ENCODE measurements around the gene HIPK3. TPM values are rescaled to one million over a fixed set of nuclear protein-coding genes. Genes with fewer than 3 reads are reported as not detected.

Gene HIPK3
- polyA plus RNA-seq, 1 donor, result 40.8 TPM

DNA sequence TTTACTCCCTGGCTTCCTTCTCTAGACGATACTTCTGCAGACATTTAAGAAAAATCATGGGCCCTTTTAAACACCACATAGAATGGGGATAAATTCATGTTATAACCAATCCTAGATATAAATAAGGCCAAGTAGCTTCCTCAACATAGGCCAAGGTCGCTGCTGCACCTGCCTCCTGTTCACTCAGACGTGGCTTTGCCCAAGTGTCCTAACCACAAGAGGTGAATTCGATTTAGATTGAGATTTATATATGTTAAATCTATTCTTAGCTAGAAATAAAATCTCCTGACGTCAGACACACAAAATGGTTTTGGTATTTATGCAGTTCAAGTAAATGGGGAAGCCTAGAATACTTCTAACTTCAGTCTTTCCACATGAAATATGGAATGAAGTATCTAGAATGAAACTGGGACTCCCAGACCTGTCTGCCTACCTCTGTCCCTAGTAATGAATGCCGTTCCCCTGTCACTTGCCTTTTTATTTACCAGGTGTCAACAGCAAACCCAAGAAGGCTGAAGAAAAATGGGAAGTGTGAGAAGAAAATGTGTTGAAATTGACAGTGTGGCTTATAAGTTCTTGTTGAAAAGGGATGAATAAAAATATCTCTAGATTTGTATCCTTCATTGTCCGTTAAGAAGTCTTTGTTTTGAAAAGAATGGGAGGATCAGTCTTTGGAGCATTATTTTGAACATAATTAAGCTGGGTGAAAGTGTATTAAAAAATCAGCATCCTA, 131.8 kb downstream of the HIPK3 start:
- H3K9me3 ChIP-seq (ENCODE audit: control insufficient read depth, low read depth, low read length), result no peaks in the 10 kb centered on the region
- H3K4me3 ChIP-seq (ENCODE audit: low read length), result no peak overlapping the region
- H3K27ac ChIP-seq (ENCODE audit: low read length), result no peak overlapping the region
- H3K4me1 ChIP-seq (ENCODE audit: control insufficient read depth, insufficient read depth, low read length), result no peaks in the 10 kb centered on the region
- DNase-seq, result no peak
- H3K36me3 ChIP-seq (ENCODE audit: control insufficient read depth, insufficient read depth, low read length), result no peaks in the 10 kb centered on the region
- no peaks in the 10 kb centered on the region for H3K27me3 ChIP-seq (ENCODE audit: control insufficient read depth, insufficient read depth, low read length)
- 85% methylated on average over 4 of the region's 7 CpGs for WGBS (ENCODE audit: insufficient coverage, low lambda C conversion rate)

GRCh38 chr11:33389635-33390034, 132.5 kb downstream of the HIPK3 start:
- WGBS (ENCODE audit: insufficient coverage, low lambda C conversion rate), result 100% methylated on average over 1 of the region's 4 CpGs
- no peaks in the 10 kb centered on the region for H3K27me3 ChIP-seq (ENCODE audit: control insufficient read depth, insufficient read depth, low read length)
- no peak for DNase-seq
- H3K4me3 ChIP-seq (ENCODE audit: low read length), result no peak overlapping the region
- no peak overlapping the region for H3K27ac ChIP-seq (ENCODE audit: low read length)
- H3K4me1 ChIP-seq (ENCODE audit: control insufficient read depth, insufficient read depth, low read length), result no peaks in the 10 kb centered on the region
- H3K36me3 ChIP-seq (ENCODE audit: control insufficient read depth, insufficient read depth, low read length), result no peaks in the 10 kb centered on the region
- no peaks in the 10 kb centered on the region for H3K9me3 ChIP-seq (ENCODE audit: control insufficient read depth, low read depth, low read length)

GRCh38 chr11:33390944-33391892, 134.0 kb downstream of the HIPK3 start:
- no peak overlapping the region for H3K4me3 ChIP-seq (ENCODE audit: low read length)
- no peaks in the 10 kb centered on the region for H3K27me3 ChIP-seq (ENCODE audit: control insufficient read depth, insufficient read depth, low read length)
- DNase-seq, result no peak
- 75% methylated on average over 1 of the region's 13 CpGs for WGBS (ENCODE audit: insufficient coverage, low lambda C conversion rate)
- H3K4me1 ChIP-seq (ENCODE audit: control insufficient read depth, insufficient read depth, low read length), result no peaks in the 10 kb centered on the region
- H3K36me3 ChIP-seq (ENCODE audit: control insufficient read depth, insufficient read depth, low read length), result no peaks in the 10 kb centered on the region
- H3K27ac ChIP-seq (ENCODE audit: low read length), result no peak overlapping the region
- H3K9me3 ChIP-seq (ENCODE audit: control insufficient read depth, low read depth, low read length), result no peaks in the 10 kb centered on the region

GRCh38 chr11:33391893-33392251, 134.7 kb downstream of the HIPK3 start:
- no CpG with 5 or more reads among the region's 2 CpGs for WGBS (ENCODE audit: insufficient coverage, low lambda C conversion rate)
- Histone ChIP-seq H3K4me1 (ENCODE audit: control insufficient read depth, insufficient read depth, low read length) (no peaks in the 10 kb centered on the region), H3K27ac (ENCODE audit: low read length) (no peak overlapping the region), H3K27me3 (ENCODE audit: control insufficient read depth, insufficient read depth, low read length) (no peaks in the 10 kb centered on the region), H3K4me3 (ENCODE audit: low read length) (no peak overlapping the region), H3K36me3 (ENCODE audit: control insufficient read depth, insufficient read depth, low read length) (no peaks in the 10 kb centered on the region), H3K9me3 (ENCODE audit: control insufficient read depth, low read depth, low read length) (no peaks in the 10 kb centered on the region)
- DNase-seq, result no peak

GRCh38 chr11:33394431-33395109, 137.4 kb downstream of the HIPK3 start:
- H3K4me1 ChIP-seq (ENCODE audit: control insufficient read depth, insufficient read depth, low read length), result no peaks in the 10 kb centered on the region
- H3K27me3 ChIP-seq (ENCODE audit: control insufficient read depth, insufficient read depth, low read length), result no peaks in the 10 kb centered on the region
- no peak for DNase-seq
- no CpG with 5 or more reads among the region's 6 CpGs for WGBS (ENCODE audit: insufficient coverage, low lambda C conversion rate)
- H3K36me3 ChIP-seq (ENCODE audit: control insufficient read depth, insufficient read depth, low read length), result no peaks in the 10 kb centered on the region
- no peak overlapping the region for H3K27ac ChIP-seq (ENCODE audit: low read length)
- H3K4me3 ChIP-seq (ENCODE audit: low read length), result no peak overlapping the region
- no peaks in the 10 kb centered on the region for H3K9me3 ChIP-seq (ENCODE audit: control insufficient read depth, low read depth, low read length)

GRCh38 chr11:33396361-33396760, 139.2 kb downstream of the HIPK3 start:
- H3K4me1 ChIP-seq (ENCODE audit: control insufficient read depth, insufficient read depth, low read length), result no peaks in the 10 kb centered on the region
- no peaks in the 10 kb centered on the region for H3K27me3 ChIP-seq (ENCODE audit: control insufficient read depth, insufficient read depth, low read length)
- no peaks in the 10 kb centered on the region for H3K36me3 ChIP-seq (ENCODE audit: control insufficient read depth, insufficient read depth, low read length)
- no peak overlapping the region for H3K27ac ChIP-seq (ENCODE audit: low read length)
- H3K9me3 ChIP-seq (ENCODE audit: control insufficient read depth, low read depth, low read length), result no peaks in the 10 kb centered on the region
- no peak overlapping the region for H3K4me3 ChIP-seq (ENCODE audit: low read length)
- WGBS (ENCODE audit: insufficient coverage, low lambda C conversion rate), result no CpG with 5 or more reads among the region's 3 CpGs
- DNase-seq, result no peak

GRCh38 chr11:33399421-33399820, 142.2 kb downstream of the HIPK3 start:
- H3K4me3 ChIP-seq (ENCODE audit: low read length), result no peak overlapping the region
- no peaks in the 10 kb centered on the region for H3K27me3 ChIP-seq (ENCODE audit: control insufficient read depth, insufficient read depth, low read length)
- 70% methylated on average over 3 of the region's 4 CpGs for WGBS (ENCODE audit: insufficient coverage, low lambda C conversion rate)
- no peaks in the 10 kb centered on the region for H3K9me3 ChIP-seq (ENCODE audit: control insufficient read depth, low read depth, low read length)
- no peak overlapping the region for H3K27ac ChIP-seq (ENCODE audit: low read length)
- DNase-seq, result no peak
- no peaks in the 10 kb centered on the region for H3K4me1 ChIP-seq (ENCODE audit: control insufficient read depth, insufficient read depth, low read length)
- H3K36me3 ChIP-seq (ENCODE audit: control insufficient read depth, insufficient read depth, low read length), result no peaks in the 10 kb centered on the region

GRCh38 chr11:33402066-33402465, 144.9 kb downstream of the HIPK3 start:
- Histone ChIP-seq H3K36me3 (ENCODE audit: control insufficient read depth, insufficient read depth, low read length) (no peaks in the 10 kb centered on the region), H3K9me3 (ENCODE audit: control insufficient read depth, low read depth, low read length) (no peaks in the 10 kb centered on the region), H3K27ac (ENCODE audit: low read length) (no peak overlapping the region), H3K4me3 (ENCODE audit: low read length) (no peak overlapping the region), H3K4me1 (ENCODE audit: control insufficient read depth, insufficient read depth, low read length) (no peaks in the 10 kb centered on the region), H3K27me3 (ENCODE audit: control insufficient read depth, insufficient read depth, low read length) (no peaks in the 10 kb centered on the region)
- DNase-seq, result no peak
- WGBS (ENCODE audit: insufficient coverage, low lambda C conversion rate), result 83% methylated on average over 1 of the region's 2 CpGs

DNA sequence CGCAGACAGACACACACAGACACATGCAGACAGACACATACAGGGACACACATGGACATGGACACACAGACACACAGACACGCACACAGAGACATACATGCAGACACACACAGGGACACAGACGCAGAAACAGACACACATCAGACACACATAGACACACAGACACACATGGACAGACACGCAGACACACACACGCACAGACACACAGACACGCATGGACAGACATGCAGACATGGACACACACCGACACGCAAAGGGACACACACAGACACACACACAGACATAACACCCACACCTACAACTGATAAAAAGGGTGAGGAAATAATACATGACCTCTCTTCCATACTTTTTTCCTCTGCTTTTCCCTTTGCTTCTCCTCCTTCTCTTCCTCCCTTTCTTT, 146.2 kb downstream of the HIPK3 start:
- 92% methylated on average over 2 of the region's 8 CpGs for WGBS (ENCODE audit: insufficient coverage, low lambda C conversion rate)
- no peaks in the 10 kb centered on the region for H3K4me1 ChIP-seq (ENCODE audit: control insufficient read depth, insufficient read depth, low read length)
- H3K27me3 ChIP-seq (ENCODE audit: control insufficient read depth, insufficient read depth, low read length), result no peaks in the 10 kb centered on the region
- no peaks in the 10 kb centered on the region for H3K36me3 ChIP-seq (ENCODE audit: control insufficient read depth, insufficient read depth, low read length)
- H3K4me3 ChIP-seq (ENCODE audit: low read length), result no peak overlapping the region
- no peak for DNase-seq
- H3K9me3 ChIP-seq (ENCODE audit: control insufficient read depth, low read depth, low read length), result no peaks in the 10 kb centered on the region
- no peak overlapping the region for H3K27ac ChIP-seq (ENCODE audit: low read length)

DNA sequence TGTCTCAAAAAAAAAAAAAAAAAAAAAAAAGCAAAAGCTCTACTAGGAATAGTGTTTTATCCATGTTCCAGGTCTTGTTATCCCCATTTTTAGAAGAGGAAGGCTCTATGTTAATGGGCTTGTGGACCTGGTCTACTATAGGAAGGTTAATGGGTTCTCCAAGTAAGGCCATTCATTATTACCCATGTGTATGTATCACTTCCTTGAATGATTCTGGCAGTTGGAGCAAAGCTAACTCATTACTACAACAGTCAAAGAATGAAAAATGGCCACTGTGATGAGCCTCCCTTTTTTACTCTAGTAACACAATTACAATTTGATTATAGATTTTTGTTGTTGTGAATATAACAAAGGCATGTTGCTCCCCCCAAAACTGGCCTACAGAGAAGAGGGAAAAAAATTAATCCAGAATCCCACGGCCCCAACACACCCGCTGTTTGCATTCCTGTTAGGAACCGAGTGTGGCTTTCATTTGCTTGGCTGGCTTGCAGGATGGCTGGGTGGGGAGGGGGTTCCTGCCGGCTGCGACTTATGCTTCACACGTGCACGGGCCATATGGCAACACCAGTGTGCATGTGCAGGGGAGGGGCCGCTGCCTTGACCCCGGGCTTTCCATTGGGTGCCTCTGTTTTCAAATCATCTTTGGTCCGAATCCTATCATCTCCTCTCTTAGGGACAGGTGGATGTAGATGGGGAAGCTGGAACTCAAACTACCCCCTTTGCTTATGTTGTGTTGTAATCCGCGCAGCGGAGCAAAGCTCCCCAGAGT, 148.8 kb downstream of the HIPK3 start:
- Histone ChIP-seq H3K27me3 (ENCODE audit: control insufficient read depth, insufficient read depth, low read length) (no peaks in the 10 kb centered on the region), H3K4me3 (ENCODE audit: low read length) (no peak overlapping the region), H3K27ac (ENCODE audit: low read length) (no peak overlapping the region), H3K36me3 (ENCODE audit: control insufficient read depth, insufficient read depth, low read length) (no peaks in the 10 kb centered on the region), H3K4me1 (ENCODE audit: control insufficient read depth, insufficient read depth, low read length) (no peaks in the 10 kb centered on the region), H3K9me3 (ENCODE audit: control insufficient read depth, low read depth, low read length) (no peaks in the 10 kb centered on the region)
- WGBS (ENCODE audit: insufficient coverage, low lambda C conversion rate), result no CpG with 5 or more reads among the region's 13 CpGs
- no peak for DNase-seq

All from large intestine (tissue), 3 donors.